SK-N-SH (cell line): ENCODE results near the gene TEX9. TPM values are rescaled to one million over a fixed set of nuclear protein-coding genes. Genes with fewer than 3 reads are reported as not detected.

Experiments used
- CTCF ChIA-PET: fragments of 300-600, 350-600 bp; formaldehyde crosslinking; extraction: SDS; loops from one replicate; lab custom pipeline; 2021; lab: Yijun Ruan, JAX
- POLR2A ChIA-PET: fragments of 350-600 bp; sonication (Branson Sonifier 250); formaldehyde crosslinking; extraction: SDS; loops from one replicate; lab custom pipeline; 2020; ENCODE audit warnings: antibody characterized with exemption, inconsistent platforms; lab: Yijun Ruan, JAX
- DNase-seq: peaks from one replicate; pipeline ENCODE4 v3.0.0; 2012
- H2AFZ ChIP-seq: fragments of 200-600 bp; sonication (generic); 2 replicates; pipeline ENCODE4 v1.8.1; 2016; ENCODE audit warnings: antibody characterized with exemption, mild to moderate bottlenecking, low read depth
- H3F3A ChIP-seq: fragments of 200-600 bp; sonication (generic); replicated peaks from 2 replicates; pipeline ENCODE3; 2016; ENCODE audit warnings: antibody characterized with exemption, mild to moderate bottlenecking; ENCODE audit not compliant: insufficient read depth
- H3K27ac ChIP-seq, 2 experiments: fragments of 200-500 bp in 1 of 2; fragments of 200-600 bp in 1 of 2; sonication (Bioruptor generic) in 1 of 2; sonication (generic), shearing (Covaris generic) in 1 of 2; 2 replicates each; pipeline versions ENCODE4 v1.5.1 to v1.6.1; 2014 to 2016; ENCODE audit warnings: low read depth in 2 of 2, inconsistent platforms in 1 of 2, low read length in 1 of 2, mild to moderate bottlenecking in 1 of 2, mixed read lengths in 1 of 2
- H3K27me3 ChIP-seq: fragments of 200-600 bp; sonication (generic), shearing (Covaris generic); 2 replicates; pipeline ENCODE4 v1.6.1; 2016; ENCODE audit warnings: mixed run types; ENCODE audit not compliant: insufficient read depth
- H3K36me3 ChIP-seq, 2 experiments: fragments of 200-500 bp in 1 of 2; fragments of 200-600 bp in 1 of 2; sonication (Bioruptor generic) in 1 of 2; sonication (generic) in 1 of 2; replicated peaks in 1 of 2; 2 replicates each; pipeline versions ENCODE3 to v1.5.1; 2014 to 2016; ENCODE audit warnings: low read length in 1 of 2, mild to moderate bottlenecking in 1 of 2; ENCODE audit not compliant: insufficient read depth in 2 of 2, control insufficient read depth in 1 of 2
- H3K4me1 ChIP-seq, 2 experiments: fragments of 200-500 bp in 1 of 2; fragments of 200-600 bp in 1 of 2; sonication (Bioruptor generic) in 1 of 2; sonication (generic), shearing (Covaris generic) in 1 of 2; 2 replicates each; pipeline versions ENCODE4 v1.5.1 to v1.6.1; 2014 to 2016; ENCODE audit warnings: low read depth in 1 of 2, low read length in 1 of 2, mixed run types in 1 of 2; ENCODE audit not compliant: insufficient read depth in 2 of 2, control insufficient read depth in 1 of 2
- H3K4me2 ChIP-seq: fragments of 200-600 bp; sonication (generic), shearing (Covaris generic); 2 replicates; pipeline ENCODE4 v1.6.1; 2017; ENCODE audit warnings: mixed run types
- H3K4me3 ChIP-seq, 2 experiments: fragments of 200-500 bp in 1 of 2; fragments of 200-600 bp in 1 of 2; sonication (Bioruptor generic) in 1 of 2; sonication (generic), shearing (Covaris generic) in 1 of 2; 2 replicates each; pipeline versions ENCODE4 v1.5.1 to v1.8.1; 2014 to 2016; ENCODE audit warnings: low read depth in 2 of 2, inconsistent platforms in 1 of 2, low read length in 1 of 2, mild to moderate bottlenecking in 1 of 2, mixed read lengths in 1 of 2, moderate library complexity in 1 of 2
- H3K79me2 ChIP-seq: fragments of 200-600 bp; sonication (generic); 2 replicates; pipeline ENCODE4 v1.8.1; 2017; ENCODE audit warnings: mild to moderate bottlenecking; ENCODE audit not compliant: insufficient read depth
- H3K9ac ChIP-seq: fragments of 200-600 bp; sonication (generic); 2 replicates; pipeline ENCODE4 v1.6.1; 2017; ENCODE audit warnings: mixed run types
- H3K9me2 ChIP-seq: fragments of 200-600 bp; sonication (generic); 2 replicates; pipeline ENCODE4 v1.6.1; 2017; ENCODE audit warnings: mixed run types
- H3K9me3 ChIP-seq: fragments of 200-600 bp; sonication (generic); 2 replicates; pipeline ENCODE4 v1.6.1; 2017; ENCODE audit warnings: mixed run types, mild to moderate bottlenecking, moderate library complexity
- H4K20me1 ChIP-seq: fragments of 200-600 bp; sonication (generic); 2 replicates; pipeline ENCODE4 v1.6.1; 2017; ENCODE audit warnings: mild to moderate bottlenecking, mixed run types; ENCODE audit not compliant: insufficient read depth
- EP300 ChIP-seq, 2 experiments: IDR thresholded peaks; 2 replicates each; pipeline versions ENCODE4 v1.4.0 to v1.6.1; 2012; ENCODE audit warnings: borderline replicate concordance in 1 of 2, low read depth in 1 of 2, low read length in 1 of 2
- EZH2phosphoT487 ChIP-seq: fragments of 200-600 bp; sonication (generic); IDR thresholded peaks from 2 replicates; pipeline ENCODE4 v1.6.1; 2017; ENCODE audit warnings: low read depth, mixed run types, mild to moderate bottlenecking, antibody characterized with exemption, moderate library complexity, borderline replicate concordance
- FOSL2 ChIP-seq: IDR thresholded peaks from 2 replicates; pipeline ENCODE4 v1.4.0; 2012; ENCODE audit warnings: low read depth, mild to moderate bottlenecking, moderate library complexity, borderline replicate concordance
- NFIC ChIP-seq: IDR thresholded peaks from 2 replicates; pipeline ENCODE4 v1.4.0; 2012; ENCODE audit warnings: borderline replicate concordance
- POLR2AphosphoS5 ChIP-seq: IDR thresholded peaks from 2 replicates; pipeline ENCODE4 v1.6.1; 2012; ENCODE audit warnings: low read depth, low read length
- RXRA ChIP-seq: IDR thresholded peaks from 2 replicates; pipeline ENCODE4 v1.4.0; 2012; ENCODE audit warnings: low read depth, mild to moderate bottlenecking, borderline replicate concordance
- SIN3A ChIP-seq: IDR thresholded peaks from 2 replicates; pipeline ENCODE4 v1.6.1; 2012; ENCODE audit warnings: low read depth, mild to moderate bottlenecking, low read length, moderate library complexity, borderline replicate concordance
- TAF1 ChIP-seq: IDR thresholded peaks from 2 replicates; pipeline ENCODE4 v1.6.1; 2012; ENCODE audit warnings: low read depth, mild to moderate bottlenecking, low read length, moderate library complexity, borderline replicate concordance
- TCF12 ChIP-seq: IDR thresholded peaks from 2 replicates; pipeline ENCODE4 v1.4.0; 2012
- WGBS: methylation state at CpG from one replicate; pipeline ENCODE4 v1.1.6; 2017; ENCODE audit warnings: low lambda C conversion rate; 5-methylcytosine and 5-hydroxymethylcytosine counted together
- polyA plus RNA-seq, 3 experiments: library from polyadenylated mRNA; depleted of rRNA; stranded (reverse); fragments of >200 nt; gene quantifications; 2 replicates each; pipeline ENCODE4 v1.2.3, GENCODE V29; 2012
- TF ChIP-seq, protein P1 (sequence below): IDR thresholded peaks from 2 replicates; pipeline ENCODE4 v1.4.0; 2012; ENCODE audit warnings: low read depth, borderline replicate concordance

TEX9 gene
- polyA plus RNA-seq, 1 of the 3 experiments (the other 2 are of a cell fraction), result 1.9 TPM

DNA sequence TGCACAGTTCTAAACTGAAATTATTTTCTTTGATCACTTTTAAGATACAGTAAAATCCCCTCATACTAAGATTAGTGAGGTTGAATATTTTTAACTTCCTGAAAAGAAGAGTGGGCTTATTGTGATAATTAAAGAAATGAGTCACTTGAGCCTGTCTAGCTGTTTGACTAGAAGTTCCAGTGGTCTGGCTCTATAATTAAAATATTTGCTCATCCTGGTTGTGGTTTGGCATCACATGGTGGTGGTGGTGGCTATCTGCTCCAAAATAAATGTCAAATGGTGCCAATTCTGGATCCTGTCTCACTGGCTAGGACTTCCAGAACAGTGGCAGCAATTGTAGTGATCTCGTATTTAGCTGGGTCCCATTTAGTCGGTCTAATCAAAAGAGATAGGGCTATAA, 8.6 kb upstream of the TEX9 start:
- CTCF ChIA-PET, result interaction anchor here (1.0 kb wide), 1 partner anchor 72 kb away, joined by 3 read pairs; no protein-coding TSS in a partner anchor
- DNase-seq, result no peak

DNA sequence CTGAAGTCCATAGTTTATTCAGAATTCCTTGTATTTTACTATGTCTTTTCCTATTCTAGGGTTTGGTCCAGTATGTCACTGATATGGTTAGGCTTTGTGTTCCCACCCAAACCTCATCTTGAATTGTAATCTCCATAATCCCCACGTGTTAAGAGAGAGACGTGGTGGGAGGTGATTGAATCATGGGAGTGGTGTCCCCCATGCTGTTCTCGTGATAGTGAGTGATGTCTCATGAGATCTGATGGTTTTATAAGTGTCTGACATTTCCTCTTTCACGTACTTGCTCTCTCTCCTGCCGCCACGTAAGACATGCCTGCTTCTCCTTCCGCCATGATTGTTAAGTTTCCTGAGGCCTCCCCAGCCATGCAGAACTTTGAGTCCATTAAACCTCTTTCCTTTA, 6.6 kb upstream of the TEX9 start:
- ChIA-PET CTCF (no interaction called here), POLR2A (no interaction called here)
- peaks cover 0 to 11% of the 10 kb centered on the region in 2 experiments; a peak in 2 of 4 replicates for H3K4me1 ChIP-seq
- H3K4me3 ChIP-seq, result no peak overlapping the region
- H3K27me3 ChIP-seq, result no peaks in the 10 kb centered on the region
- WGBS, result 67% methylated on average over 7 of the region's 7 CpGs
- no peaks in the 10 kb centered on the region for H4K20me1 ChIP-seq
- H3K9me2 ChIP-seq, result no peaks in the 10 kb centered on the region
- no peaks in the 10 kb centered on the region for H3K79me2 ChIP-seq
- H3F3A ChIP-seq, result peaks cover 13% of the 10 kb centered on the region
- no peak overlapping the region for H3K27ac ChIP-seq
- no peak for DNase-seq
- no peak overlapping the region for H2AFZ ChIP-seq
- no peaks in the 10 kb centered on the region for H3K9me3 ChIP-seq
- no peak overlapping the region for H3K9ac ChIP-seq
- H3K4me2 ChIP-seq, result no peak overlapping the region
- no peak for TF ChIP-seq FOSL2
- TF ChIP-seq POLR2AphosphoS5, result no peak
- no peak for TF ChIP-seq SIN3A
- no peaks in the 10 kb centered on the region for H3K36me3 ChIP-seq

More for the DNA sequence above, 8.6 kb upstream of the TEX9 start:
- Histone ChIP-seq H3K4me1 (peaks cover 0 to 19% of the 10 kb centered on the region in 2 experiments; a peak in 2 of 4 replicates), H4K20me1 (no peaks in the 10 kb centered on the region)
- TF ChIP-seq NFIC (0 out of 2 replicates have a peak, but pooled peaks have one; percentile 14), RXRA (no peak)
- TF ChIP-seq, all 33 proteins: peak for 1
- POLR2A ChIA-PET, result no interaction called here
- H3K4me2 ChIP-seq, result no peak overlapping the region
- H3K27ac ChIP-seq, result 0 out of 4 replicates have a peak overlapping the region, but pooled peaks of 1 of the 2 experiments have one; percentile 4
- no peaks in the 10 kb centered on the region for H3K36me3 ChIP-seq
- 64% methylated on average over 2 of the region's 2 CpGs for WGBS
- no peaks in the 10 kb centered on the region for H3K9me2 ChIP-seq
- no peaks in the 10 kb centered on the region for H3K9me3 ChIP-seq
- no peak overlapping the region for H2AFZ ChIP-seq
- H3K4me3 ChIP-seq, result no peak overlapping the region
- H3K27me3 ChIP-seq, result no peaks in the 10 kb centered on the region
- H3F3A ChIP-seq, result peaks cover 16% of the 10 kb centered on the region
- no peaks in the 10 kb centered on the region for H3K79me2 ChIP-seq
- no peak overlapping the region for H3K9ac ChIP-seq

DNA sequence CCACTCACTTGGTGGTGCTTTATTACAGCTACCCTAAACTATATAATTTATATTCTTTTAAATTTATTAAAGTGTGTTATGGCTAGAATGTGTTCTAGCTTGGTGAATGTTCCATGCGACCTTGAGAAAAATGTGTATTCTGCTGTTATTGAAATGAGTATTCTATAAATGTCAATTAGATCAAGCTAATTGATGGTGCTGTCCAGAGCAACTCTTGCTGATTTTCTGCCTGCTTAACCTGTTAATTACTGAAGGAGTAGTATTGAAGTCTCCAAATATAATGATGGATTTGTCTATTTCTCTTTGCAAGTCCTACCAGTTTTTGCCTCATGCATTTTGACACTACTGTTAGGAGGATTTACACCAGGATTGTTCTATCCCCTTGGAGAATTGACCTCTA, 3.2 kb upstream of the TEX9 start:
- TF ChIP-seq EP300 (IDR thresholded peaks at IDR 0.05; ENCODE audit: borderline replicate concordance in 1 of 2, low read depth in 1 of 2, low read length in 1 of 2) (no peak), TCF12 (no peak), EZH2phosphoT487 (no peak), RXRA (no peak), TAF1 (no peak)
- TF ChIP-seq, protein P1, sequence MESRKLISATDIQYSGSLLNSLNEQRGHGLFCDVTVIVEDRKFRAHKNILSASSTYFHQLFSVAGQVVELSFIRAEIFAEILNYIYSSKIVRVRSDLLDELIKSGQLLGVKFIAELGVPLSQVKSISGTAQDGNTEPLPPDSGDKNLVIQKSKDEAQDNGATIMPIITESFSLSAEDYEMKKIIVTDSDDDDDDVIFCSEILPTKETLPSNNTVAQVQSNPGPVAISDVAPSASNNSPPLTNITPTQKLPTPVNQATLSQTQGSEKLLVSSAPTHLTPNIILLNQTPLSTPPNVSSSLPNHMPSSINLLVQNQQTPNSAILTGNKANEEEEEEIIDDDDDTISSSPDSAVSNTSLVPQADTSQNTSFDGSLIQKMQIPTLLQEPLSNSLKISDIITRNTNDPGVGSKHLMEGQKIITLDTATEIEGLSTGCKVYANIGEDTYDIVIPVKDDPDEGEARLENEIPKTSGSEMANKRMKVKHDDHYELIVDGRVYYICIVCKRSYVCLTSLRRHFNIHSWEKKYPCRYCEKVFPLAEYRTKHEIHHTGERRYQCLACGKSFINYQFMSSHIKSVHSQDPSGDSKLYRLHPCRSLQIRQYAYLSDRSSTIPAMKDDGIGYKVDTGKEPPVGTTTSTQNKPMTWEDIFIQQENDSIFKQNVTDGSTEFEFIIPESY, result no peak
- TF ChIP-seq, all 33 proteins: peak for 0
- Histone ChIP-seq H3K9me3 (no peaks in the 10 kb centered on the region), H3K79me2 (no peaks in the 10 kb centered on the region), H3K27ac (no peak overlapping the region), H3K4me1 (peaks cover under 1 to 3% of the 10 kb centered on the region in 2 experiments; a peak in 1 of 4 replicates), H3K4me3 (no peak overlapping the region), H3K9me2 (no peaks in the 10 kb centered on the region), H3K4me2 (no peak overlapping the region), H3K9ac (no peak overlapping the region), H3K27me3 (no peaks in the 10 kb centered on the region), H3K36me3 (no peaks in the 10 kb centered on the region), H3F3A (peaks cover 7% of the 10 kb centered on the region), H4K20me1 (no peaks in the 10 kb centered on the region), H2AFZ (no peak overlapping the region)
- ChIA-PET POLR2A (interaction anchor here (0.6 kb wide), 1 partner anchor 51 kb away, joined by 4 read pairs; no protein-coding TSS in a partner anchor), CTCF (interaction anchor here (2.0 kb wide), 1 partner anchor 12 kb away, joined by 5 read pairs; no protein-coding TSS in a partner anchor)
- no peak for DNase-seq
- 79% methylated on average over 1 of the region's 1 CpG for WGBS
